HEK293 (cell line): ENCODE results near the gene HOXB8.

Source experiments
- FEZF1 ChIP-seq: fragments of 450-650 bp; formaldehyde crosslinking; IDR thresholded peaks from 2 replicates; pipeline ENCODE4 v1.5.1; 2016; ENCODE audit warnings: missing biosample characterization, missing genetic modification characterization
- GLIS2 ChIP-seq: fragments of 450-650 bp; formaldehyde crosslinking; IDR thresholded peaks from 2 replicates; pipeline ENCODE4 v1.5.1; 2016; ENCODE audit warnings: missing biosample characterization, missing genetic modification characterization
- KLF1 ChIP-seq: fragments of 450-650 bp; formaldehyde crosslinking; IDR thresholded peaks from 2 replicates; pipeline ENCODE4 v1.5.1; 2016; ENCODE audit warnings: missing biosample characterization, missing genetic modification characterization
- KLF10 ChIP-seq: fragments of 450-650 bp; IDR thresholded peaks from 2 replicates; pipeline ENCODE4 v1.5.1; 2018; ENCODE audit warnings: missing biosample characterization, mild to moderate bottlenecking, missing genetic modification characterization
- MZF1 ChIP-seq: fragments of 450-650 bp; formaldehyde crosslinking; IDR thresholded peaks from 2 replicates; pipeline ENCODE4 v1.5.1; 2017; ENCODE audit warnings: missing biosample characterization, missing genetic modification characterization, borderline replicate concordance
- OVOL3 ChIP-seq: fragments of 450-650 bp; formaldehyde crosslinking; IDR thresholded peaks from 2 replicates; pipeline ENCODE4 v1.5.1; 2016; ENCODE audit warnings: missing biosample characterization, missing genetic modification characterization
- PRDM1 ChIP-seq: fragments of 450-650 bp; formaldehyde crosslinking; IDR thresholded peaks from 2 replicates; pipeline ENCODE4; 2016; ENCODE audit warnings: missing biosample characterization, missing genetic modification characterization
- RBAK ChIP-seq: fragments of 450-650 bp; formaldehyde crosslinking; IDR thresholded peaks from 2 replicates; pipeline ENCODE4 v1.5.1; 2016; ENCODE audit warnings: missing biosample characterization, missing genetic modification characterization
- REST ChIP-seq: fragments of 450-650 bp; formaldehyde crosslinking; IDR thresholded peaks from 2 replicates; pipeline ENCODE4 v1.5.1; 2016; ENCODE audit warnings: missing biosample characterization, missing genetic modification characterization
- WT1 ChIP-seq: fragments of 450-650 bp; formaldehyde crosslinking; IDR thresholded peaks from 2 replicates; pipeline ENCODE4 v1.5.1; 2016; ENCODE audit warnings: missing biosample characterization, missing genetic modification characterization
- ZBTB8A ChIP-seq: fragments of 450-650 bp; formaldehyde crosslinking; IDR thresholded peaks from 2 replicates; pipeline ENCODE4 v1.5.1; 2016; ENCODE audit warnings: missing biosample characterization, missing genetic modification characterization
- ZEB2 ChIP-seq: fragments of 450-650 bp; formaldehyde crosslinking; IDR thresholded peaks from 2 replicates; pipeline ENCODE4 v1.5.1; 2016; ENCODE audit warnings: missing biosample characterization, missing genetic modification characterization
- ZFP69B ChIP-seq: fragments of 450-650 bp; formaldehyde crosslinking; IDR thresholded peaks from 2 replicates; pipeline ENCODE4 v1.5.1; 2016; ENCODE audit warnings: missing biosample characterization, missing genetic modification characterization
- ZNF10 ChIP-seq: fragments of 450-650 bp; formaldehyde crosslinking; IDR thresholded peaks from 2 replicates; pipeline ENCODE4 v1.5.1; 2017; ENCODE audit warnings: missing biosample characterization, missing genetic modification characterization
- ZNF214 ChIP-seq: fragments of 450-650 bp; formaldehyde crosslinking; IDR thresholded peaks from 2 replicates; pipeline ENCODE4 v1.5.1; 2017; ENCODE audit warnings: missing biosample characterization, mild to moderate bottlenecking, missing genetic modification characterization, borderline replicate concordance
- ZNF23 ChIP-seq: fragments of 450-650 bp; formaldehyde crosslinking; IDR thresholded peaks from 2 replicates; pipeline ENCODE4 v1.5.1; 2016; ENCODE audit warnings: missing biosample characterization, missing genetic modification characterization, borderline replicate concordance
- ZNF24 ChIP-seq: fragments of 450-650 bp; formaldehyde crosslinking; IDR thresholded peaks from 2 replicates; pipeline ENCODE4 v1.5.1; 2016; ENCODE audit warnings: missing biosample characterization, missing genetic modification characterization
- ZNF248 ChIP-seq: fragments of 450-650 bp; formaldehyde crosslinking; IDR thresholded peaks from 2 replicates; pipeline ENCODE4 v1.5.1; 2017; ENCODE audit warnings: missing biosample characterization, missing genetic modification characterization
- ZNF600 ChIP-seq: fragments of 450-650 bp; formaldehyde crosslinking; IDR thresholded peaks from 2 replicates; pipeline ENCODE4 v1.5.1; 2016; ENCODE audit warnings: missing biosample characterization, missing genetic modification characterization
- ZNF610 ChIP-seq: fragments of 450-650 bp; formaldehyde crosslinking; IDR thresholded peaks from 2 replicates; pipeline ENCODE4 v1.5.1; 2016; ENCODE audit warnings: missing biosample characterization, missing genetic modification characterization, borderline replicate concordance
- ZNF629 ChIP-seq: fragments of 450-650 bp; formaldehyde crosslinking; IDR thresholded peaks from 2 replicates; pipeline ENCODE4 v1.5.1; 2017; ENCODE audit warnings: missing biosample characterization, missing genetic modification characterization
- ZNF660 ChIP-seq: fragments of 450-650 bp; IDR thresholded peaks from 2 replicates; pipeline ENCODE4 v1.5.1; 2018; ENCODE audit warnings: missing biosample characterization, mild to moderate bottlenecking, missing genetic modification characterization
- ZNF843 ChIP-seq: fragments of 450-650 bp; formaldehyde crosslinking; IDR thresholded peaks from 2 replicates; pipeline ENCODE4 v1.5.1; 2016; ENCODE audit warnings: missing biosample characterization, missing genetic modification characterization
- TF ChIP-seq, protein P1 (sequence below): fragments of 450-650 bp; formaldehyde crosslinking; IDR thresholded peaks from 2 replicates; pipeline ENCODE4 v1.5.1; 2016; ENCODE audit warnings: missing biosample characterization, missing genetic modification characterization
- TF ChIP-seq, protein P2 (sequence below): fragments of 450-650 bp; formaldehyde crosslinking; IDR thresholded peaks from 2 replicates; pipeline ENCODE4 v1.5.1; 2016; ENCODE audit warnings: missing biosample characterization, missing genetic modification characterization
- TF ChIP-seq, protein P3 (sequence below): fragments of 450-650 bp; formaldehyde crosslinking; IDR thresholded peaks from 2 replicates; pipeline ENCODE4 v1.5.1; 2017; ENCODE audit warnings: missing biosample characterization, missing genetic modification characterization
- TF ChIP-seq, protein P4 (sequence below): fragments of 450-650 bp; formaldehyde crosslinking; IDR thresholded peaks from 2 replicates; pipeline ENCODE4 v1.5.1; 2017; ENCODE audit warnings: missing biosample characterization, missing genetic modification characterization
- TF ChIP-seq, protein P5 (sequence below): fragments of 450-650 bp; formaldehyde crosslinking; IDR thresholded peaks from 2 replicates; pipeline ENCODE4 v1.5.1; 2016; ENCODE audit warnings: missing biosample characterization, missing genetic modification characterization

HOXB8 gene

DNA sequence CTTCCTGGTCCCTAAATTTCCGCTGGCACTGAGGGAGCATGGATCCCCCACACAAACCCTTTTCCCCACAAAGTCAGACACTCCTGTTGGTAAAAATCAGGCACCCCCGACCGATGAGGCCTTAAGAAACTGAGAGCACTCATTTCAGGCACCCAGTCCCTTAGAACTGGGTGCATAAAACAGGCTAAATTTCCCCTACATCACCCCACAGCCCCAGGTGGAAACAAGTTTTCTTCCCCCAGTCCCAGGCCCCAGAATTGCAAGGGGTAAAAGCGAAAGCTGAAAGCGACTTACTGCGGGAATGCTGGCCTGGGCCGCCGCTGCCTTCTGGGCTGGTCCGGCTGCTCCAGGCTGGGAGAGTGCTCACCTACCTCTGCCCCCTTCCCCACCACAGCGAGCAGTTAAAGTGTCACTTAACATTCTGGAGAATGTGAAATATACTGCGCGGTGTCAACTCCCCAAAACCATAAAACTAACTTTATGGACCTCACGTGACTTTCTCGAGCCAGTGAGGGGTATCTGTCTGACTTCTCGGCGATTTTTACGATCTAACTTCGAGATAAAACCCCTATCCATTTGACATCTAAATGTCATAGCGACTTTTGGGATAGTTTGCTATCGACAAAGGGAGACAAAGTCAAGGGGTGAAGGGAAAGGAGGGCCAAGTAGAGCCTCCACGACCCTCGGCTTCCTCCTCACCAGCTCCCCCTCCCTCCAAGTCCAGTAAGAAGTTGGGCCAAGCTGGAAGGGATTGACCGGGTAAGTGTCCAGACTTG is 25.1 kb downstream of the HOXB8 start, which contains the start of gene HOXB3 (continued):
- TF ChIP-seq, protein P1, sequence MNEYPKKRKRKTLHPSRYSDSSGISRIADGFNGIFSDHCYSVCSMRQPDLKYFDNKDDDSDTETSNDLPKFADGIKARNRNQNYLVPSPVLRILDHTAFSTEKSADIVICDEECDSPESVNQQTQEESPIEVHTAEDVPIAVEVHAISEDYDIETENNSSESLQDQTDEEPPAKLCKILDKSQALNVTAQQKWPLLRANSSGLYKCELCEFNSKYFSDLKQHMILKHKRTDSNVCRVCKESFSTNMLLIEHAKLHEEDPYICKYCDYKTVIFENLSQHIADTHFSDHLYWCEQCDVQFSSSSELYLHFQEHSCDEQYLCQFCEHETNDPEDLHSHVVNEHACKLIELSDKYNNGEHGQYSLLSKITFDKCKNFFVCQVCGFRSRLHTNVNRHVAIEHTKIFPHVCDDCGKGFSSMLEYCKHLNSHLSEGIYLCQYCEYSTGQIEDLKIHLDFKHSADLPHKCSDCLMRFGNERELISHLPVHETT (tag by site-specific recombination), result peak; percentile 83
- TF ChIP-seq KLF1 (peak; percentile 60), KLF10 (tag by site-specific recombination) (peak; percentile 83), ZNF843 (tag by site-specific recombination) (peak; percentile 99), ZNF24 (tag by site-specific recombination) (peak; percentile 53; the same call in 1 of the 2 replicates), OVOL3 (tag by site-specific recombination) (peak; percentile 93), GLIS2 (tag by site-specific recombination) (peak; percentile 49; the same call in 1 of the 2 replicates), ZNF660 (tag by site-specific recombination) (peak; percentile 80), ZBTB8A (tag by site-specific recombination) (peak; percentile 39), RBAK (tag by site-specific recombination) (no peak), ZNF629 (tag by site-specific recombination) (peak; percentile 81), ZNF610 (peak; percentile 29; the same call in 1 of the 2 replicates), PRDM1 (tag by site-specific recombination) (peak; percentile 97), ZEB2 (tag by site-specific recombination) (peak; percentile 93), ZNF10 (tag by site-specific recombination) (peak; percentile 72), ZFP69B (tag by site-specific recombination) (peak; percentile 19; the same call in 1 of the 2 replicates), REST (tag by site-specific recombination) (peak; percentile 17; the same call in 1 of the 2 replicates), ZNF248 (tag by site-specific recombination) (no peak), ZNF23 (tag by site-specific recombination) (no peak), MZF1 (tag by site-specific recombination) (peak; percentile 98), FEZF1 (peak; percentile 91), ZNF214 (tag by site-specific recombination) (no peak), WT1 (tag by site-specific recombination) (peak; percentile 100), ZNF600 (tag by site-specific recombination) (peak; percentile 69)
- TF ChIP-seq, protein P2, sequence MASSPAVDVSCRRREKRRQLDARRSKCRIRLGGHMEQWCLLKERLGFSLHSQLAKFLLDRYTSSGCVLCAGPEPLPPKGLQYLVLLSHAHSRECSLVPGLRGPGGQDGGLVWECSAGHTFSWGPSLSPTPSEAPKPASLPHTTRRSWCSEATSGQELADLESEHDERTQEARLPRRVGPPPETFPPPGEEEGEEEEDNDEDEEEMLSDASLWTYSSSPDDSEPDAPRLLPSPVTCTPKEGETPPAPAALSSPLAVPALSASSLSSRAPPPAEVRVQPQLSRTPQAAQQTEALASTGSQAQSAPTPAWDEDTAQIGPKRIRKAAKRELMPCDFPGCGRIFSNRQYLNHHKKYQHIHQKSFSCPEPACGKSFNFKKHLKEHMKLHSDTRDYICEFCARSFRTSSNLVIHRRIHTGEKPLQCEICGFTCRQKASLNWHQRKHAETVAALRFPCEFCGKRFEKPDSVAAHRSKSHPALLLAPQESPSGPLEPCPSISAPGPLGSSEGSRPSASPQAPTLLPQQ, result peak; percentile 60
- TF ChIP-seq, protein P3, sequence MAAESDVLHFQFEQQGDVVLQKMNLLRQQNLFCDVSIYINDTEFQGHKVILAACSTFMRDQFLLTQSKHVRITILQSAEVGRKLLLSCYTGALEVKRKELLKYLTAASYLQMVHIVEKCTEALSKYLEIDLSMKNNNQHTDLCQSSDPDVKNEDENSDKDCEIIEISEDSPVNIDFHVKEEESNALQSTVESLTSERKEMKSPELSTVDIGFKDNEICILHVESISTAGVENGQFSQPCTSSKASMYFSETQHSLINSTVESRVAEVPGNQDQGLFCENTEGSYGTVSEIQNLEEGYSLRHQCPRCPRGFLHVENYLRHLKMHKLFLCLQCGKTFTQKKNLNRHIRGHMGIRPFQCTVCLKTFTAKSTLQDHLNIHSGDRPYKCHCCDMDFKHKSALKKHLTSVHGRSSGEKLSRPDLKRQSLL (tag by site-specific recombination), result peak; percentile 93
- TF ChIP-seq, protein P4, sequence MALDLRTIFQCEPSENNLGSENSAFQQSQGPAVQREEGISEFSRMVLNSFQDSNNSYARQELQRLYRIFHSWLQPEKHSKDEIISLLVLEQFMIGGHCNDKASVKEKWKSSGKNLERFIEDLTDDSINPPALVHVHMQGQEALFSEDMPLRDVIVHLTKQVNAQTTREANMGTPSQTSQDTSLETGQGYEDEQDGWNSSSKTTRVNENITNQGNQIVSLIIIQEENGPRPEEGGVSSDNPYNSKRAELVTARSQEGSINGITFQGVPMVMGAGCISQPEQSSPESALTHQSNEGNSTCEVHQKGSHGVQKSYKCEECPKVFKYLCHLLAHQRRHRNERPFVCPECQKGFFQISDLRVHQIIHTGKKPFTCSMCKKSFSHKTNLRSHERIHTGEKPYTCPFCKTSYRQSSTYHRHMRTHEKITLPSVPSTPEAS, result peak; percentile 7; the same call in 1 of the 2 replicates
- TF ChIP-seq, protein P5, sequence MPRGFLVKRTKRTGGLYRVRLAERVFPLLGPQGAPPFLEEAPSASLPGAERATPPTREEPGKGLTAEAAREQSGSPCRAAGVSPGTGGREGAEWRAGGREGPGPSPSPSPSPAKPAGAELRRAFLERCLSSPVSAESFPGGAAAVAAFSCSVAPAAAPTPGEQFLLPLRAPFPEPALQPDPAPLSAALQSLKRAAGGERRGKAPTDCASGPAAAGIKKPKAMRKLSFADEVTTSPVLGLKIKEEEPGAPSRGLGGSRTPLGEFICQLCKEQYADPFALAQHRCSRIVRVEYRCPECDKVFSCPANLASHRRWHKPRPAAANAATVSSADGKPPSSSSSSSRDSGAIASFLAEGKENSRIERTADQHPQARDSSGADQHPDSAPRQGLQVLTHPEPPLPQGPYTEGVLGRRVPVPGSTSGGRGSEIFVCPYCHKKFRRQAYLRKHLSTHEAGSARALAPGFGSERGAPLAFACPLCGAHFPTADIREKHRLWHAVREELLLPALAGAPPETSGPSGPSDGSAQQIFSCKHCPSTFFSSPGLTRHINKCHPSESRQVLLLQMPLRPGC (tag by site-specific recombination), result peak; percentile 94
